GM12872 (cell line): ENCODE data around the gene ZNF474.

Source experiments
- TF ChIP-seq, protein P1 (sequence below): IDR thresholded peaks from 3 replicates; pipeline ENCODE4 v1.5.1; 2011; ENCODE audit warnings: low read depth, mild to moderate bottlenecking, low read length, moderate library complexity; ENCODE audit not compliant: insufficient read depth

The ZNF474 gene

DNA sequence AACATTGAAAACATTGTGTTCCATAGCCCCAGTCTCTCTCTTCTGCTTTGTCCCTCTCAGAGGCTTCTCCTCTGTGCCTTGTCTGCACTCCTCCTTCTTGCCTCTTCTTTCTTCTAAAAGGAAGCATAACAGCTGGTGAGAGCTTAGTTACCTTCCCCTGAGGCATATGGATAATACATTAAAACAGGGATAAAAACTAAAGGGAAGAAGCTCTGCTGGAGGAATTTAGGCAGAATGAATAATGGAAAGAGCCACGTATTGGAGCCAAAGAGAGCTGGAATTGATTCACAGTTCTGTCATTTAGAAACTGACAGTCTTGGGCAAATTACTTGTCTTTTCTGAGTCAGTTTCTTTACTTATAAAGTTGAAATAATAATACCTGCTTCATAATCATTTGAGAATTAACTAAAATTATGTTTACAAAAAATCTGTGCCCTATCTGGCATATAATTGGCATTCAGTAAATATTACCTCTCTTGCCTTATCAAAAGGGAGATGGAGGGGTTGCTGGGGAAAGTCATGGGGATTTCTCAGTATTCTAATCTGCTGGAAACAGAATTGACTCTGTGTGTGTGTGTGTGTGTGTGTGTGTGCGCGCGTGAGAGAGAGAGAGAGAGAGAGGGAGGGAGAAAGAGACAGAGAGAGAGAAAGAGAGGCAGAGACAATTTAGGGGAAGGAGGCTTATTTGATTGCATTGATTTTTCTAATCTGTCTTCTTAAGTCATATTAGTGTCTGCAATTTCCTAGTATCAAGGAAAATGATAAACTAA, 20.2 kb downstream of the ZNF474 start:
- TF ChIP-seq, protein P1, sequence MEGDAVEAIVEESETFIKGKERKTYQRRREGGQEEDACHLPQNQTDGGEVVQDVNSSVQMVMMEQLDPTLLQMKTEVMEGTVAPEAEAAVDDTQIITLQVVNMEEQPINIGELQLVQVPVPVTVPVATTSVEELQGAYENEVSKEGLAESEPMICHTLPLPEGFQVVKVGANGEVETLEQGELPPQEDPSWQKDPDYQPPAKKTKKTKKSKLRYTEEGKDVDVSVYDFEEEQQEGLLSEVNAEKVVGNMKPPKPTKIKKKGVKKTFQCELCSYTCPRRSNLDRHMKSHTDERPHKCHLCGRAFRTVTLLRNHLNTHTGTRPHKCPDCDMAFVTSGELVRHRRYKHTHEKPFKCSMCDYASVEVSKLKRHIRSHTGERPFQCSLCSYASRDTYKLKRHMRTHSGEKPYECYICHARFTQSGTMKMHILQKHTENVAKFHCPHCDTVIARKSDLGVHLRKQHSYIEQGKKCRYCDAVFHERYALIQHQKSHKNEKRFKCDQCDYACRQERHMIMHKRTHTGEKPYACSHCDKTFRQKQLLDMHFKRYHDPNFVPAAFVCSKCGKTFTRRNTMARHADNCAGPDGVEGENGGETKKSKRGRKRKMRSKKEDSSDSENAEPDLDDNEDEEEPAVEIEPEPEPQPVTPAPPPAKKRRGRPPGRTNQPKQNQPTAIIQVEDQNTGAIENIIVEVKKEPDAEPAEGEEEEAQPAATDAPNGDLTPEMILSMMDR, result no peak

DNA sequence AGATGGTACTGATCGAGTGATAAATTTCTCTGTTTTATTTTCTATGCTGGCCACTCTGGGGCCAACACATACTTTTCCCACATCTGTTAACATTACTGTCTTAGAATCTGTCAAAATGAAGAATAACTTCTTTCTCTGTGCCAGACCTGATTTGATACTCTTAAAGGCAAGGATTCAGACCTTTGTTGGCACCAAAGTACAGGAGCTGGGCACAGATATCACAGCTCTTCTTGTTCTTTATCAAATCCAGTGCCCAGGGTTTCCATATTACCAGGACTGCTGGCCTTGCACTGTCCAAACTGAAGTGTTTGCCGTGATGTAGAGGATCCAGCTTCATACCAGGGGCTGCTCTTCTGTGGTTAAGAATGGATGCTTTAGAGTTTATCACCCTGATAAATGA, 20.9 kb downstream of the ZNF474 start:
- TF ChIP-seq, protein P1, result no peak

DNA sequence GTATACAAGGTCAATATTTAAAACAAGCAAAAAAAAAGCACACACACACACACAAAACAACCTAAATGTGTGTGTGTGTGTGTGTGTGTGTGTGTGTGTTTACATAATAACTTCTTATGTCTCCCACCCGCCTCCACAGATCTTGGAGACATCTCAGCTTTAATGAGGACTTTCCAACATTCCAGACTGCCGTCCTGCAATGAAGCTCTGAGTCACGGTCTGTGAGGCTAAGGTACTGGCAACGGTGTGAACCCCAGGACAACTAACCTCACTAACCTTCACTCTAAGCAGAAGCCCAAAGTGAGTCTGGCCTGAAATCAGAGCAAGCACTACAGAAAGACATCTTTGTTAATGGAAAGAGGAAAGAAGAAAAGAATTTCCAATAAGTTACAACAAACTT, 22.3 kb downstream of the ZNF474 start:
- TF ChIP-seq, protein P1, result no peak

DNA sequence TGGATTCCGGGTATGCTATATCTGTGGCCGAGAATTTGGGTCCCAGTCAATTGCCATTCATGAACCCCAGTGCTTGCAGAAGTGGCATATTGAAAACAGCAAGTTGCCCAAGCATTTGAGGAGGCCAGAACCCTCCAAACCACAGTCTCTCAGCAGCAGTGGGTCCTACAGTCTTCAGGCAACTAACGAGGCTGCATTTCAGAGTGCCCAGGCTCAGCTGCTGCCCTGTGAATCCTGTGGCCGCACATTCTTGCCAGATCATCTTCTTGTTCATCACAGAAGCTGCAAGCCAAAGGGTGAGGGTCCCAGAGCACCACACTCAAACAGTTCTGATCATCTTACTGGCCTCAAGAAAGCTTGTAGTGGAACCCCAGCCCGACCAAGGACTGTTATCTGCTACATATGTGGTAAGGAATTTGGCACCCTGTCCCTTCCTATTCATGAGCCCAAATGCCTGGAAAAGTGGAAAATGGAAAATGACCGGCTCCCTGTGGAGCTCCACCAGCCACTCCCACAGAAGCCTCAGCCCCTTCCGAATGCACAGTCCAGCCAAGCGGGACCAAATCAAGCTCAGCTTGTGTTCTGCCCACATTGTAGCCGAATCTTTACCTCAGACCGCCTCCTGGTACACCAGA, 23.0 kb downstream of the ZNF474 start:
- TF ChIP-seq, protein P1, result no peak

DNA sequence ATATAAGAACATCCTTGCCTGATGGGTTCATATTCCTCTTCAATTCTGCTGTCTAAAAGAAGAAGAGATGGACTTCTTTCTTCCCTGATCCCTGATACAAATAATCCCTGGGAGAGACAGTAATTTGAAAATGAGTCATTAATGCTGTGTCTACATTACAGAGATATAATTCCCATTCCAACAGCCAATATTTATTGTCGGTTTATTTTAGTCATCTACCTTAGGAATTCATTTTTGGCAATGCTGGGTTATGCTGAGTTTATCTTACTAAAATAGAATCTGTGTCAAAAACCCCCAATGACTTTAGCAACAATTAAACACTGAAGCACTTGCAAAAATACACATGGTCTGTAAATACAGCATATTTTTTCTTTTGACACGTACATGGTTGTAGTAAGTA, 23.9 kb downstream of the ZNF474 start:
- TF ChIP-seq, protein P1, result no peak

DNA sequence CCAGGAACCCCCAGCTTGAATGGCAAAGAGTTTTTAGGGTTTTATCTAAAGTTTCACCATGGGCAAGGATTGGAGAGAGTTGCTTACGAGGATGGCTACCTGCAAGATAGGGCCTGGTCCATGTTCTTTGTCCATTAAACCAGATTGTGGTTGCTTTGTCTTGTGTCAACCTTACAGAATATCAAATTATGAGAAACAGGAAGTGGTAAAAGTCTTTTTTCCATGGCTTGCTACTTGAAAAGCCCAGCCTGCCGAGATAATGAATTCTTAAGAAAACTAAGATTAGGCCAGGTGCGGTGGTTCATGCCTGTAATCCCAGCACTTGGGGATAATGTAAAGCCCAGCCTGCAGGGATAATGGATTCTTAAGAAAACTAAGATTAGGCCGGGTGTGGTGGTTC, 24.4 kb downstream of the ZNF474 start:
- TF ChIP-seq, protein P1, result no peak

DNA sequence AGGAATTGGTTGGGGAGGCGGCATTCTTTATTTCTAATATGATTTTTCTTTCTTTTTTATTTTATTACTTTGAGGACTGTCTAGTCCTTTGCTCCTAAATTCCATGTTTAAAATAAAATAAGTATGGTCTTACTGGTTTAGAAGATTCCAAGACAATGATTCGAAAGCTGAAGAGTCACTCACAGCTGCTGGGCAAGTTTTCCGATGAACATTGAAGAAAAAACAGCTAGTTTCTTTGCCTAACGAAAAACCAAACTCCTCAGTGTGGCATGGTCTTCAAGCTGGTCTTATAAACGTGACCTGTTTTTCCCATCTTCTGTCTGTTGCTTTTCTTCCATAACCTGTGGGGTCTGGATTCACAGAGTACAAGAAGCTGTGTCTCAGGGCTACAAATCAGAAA, 25.1 kb downstream of the ZNF474 start:
- TF ChIP-seq, protein P1, result no peak
